GM18873 (cell line): ENCODE measurements around the gene RIBC2.
"Not testable (repeated sequence)": the region's sequence is repeated elsewhere in the genome, so short reads cannot be mapped to it uniquely, and the experiment has no call there.

Experiments used
- ATAC-seq: cut with Tn5 transposase; IDR thresholded peaks from one replicate; pipeline ENCODE4 v1.9.1; 2021; ENCODE audit warnings: mild to moderate bottlenecking, moderate library complexity, moderate number of reproducible peaks; ENCODE audit not compliant: unreplicated experiment, low FRiP score

The RIBC2 gene

GRCh38 chr22:45446216-45446615, 32.7 kb downstream of the RIBC2 start:
- ATAC-seq, result no peak

- ATAC-seq, result not testable (repeated sequence)
Observed at GRCh38 chr22:45447596-45447995, 34.1 kb downstream of the RIBC2 start.

DNA sequence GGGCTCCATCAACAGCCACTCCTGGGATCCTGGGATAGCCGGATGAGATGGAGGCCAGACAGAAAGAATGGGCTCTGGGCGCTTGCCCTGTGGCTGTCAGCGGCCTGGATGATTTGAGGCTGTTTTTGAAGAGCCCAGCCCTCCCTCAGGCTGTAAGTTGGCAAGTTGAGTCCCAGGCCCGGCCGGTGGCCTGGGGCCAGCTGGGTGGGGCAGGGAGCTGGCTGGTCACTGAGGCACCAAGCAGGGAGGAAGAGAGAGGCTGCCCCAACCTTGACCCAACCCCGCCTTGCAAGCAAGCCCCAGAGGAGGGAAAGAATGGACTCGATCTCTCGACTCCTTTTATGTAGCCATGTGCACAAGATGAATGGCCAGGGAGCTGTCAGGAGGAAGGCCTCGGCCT, 34.9 kb downstream of the RIBC2 start:
- no peak for ATAC-seq

DNA sequence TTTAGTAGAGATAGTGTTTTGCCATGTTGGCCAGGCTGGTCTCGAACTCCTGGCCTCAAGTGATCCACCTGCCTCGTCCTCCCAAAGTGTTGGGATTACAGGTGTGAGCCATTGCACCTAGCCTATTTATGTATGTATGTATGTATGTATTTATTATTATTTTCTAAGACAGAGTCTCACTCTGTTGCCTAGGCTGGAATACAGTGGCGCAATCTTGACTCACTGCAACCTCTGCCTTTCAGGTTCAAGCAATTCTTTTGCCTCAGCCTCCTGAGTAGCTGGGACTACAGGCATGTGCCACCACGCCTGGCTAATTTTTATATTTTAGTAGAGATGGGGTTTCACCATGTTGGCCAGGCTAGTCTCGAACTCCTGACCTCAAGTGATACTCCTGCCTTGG, 35.9 kb downstream of the RIBC2 start:
- not testable (repeated sequence) for ATAC-seq

DNA sequence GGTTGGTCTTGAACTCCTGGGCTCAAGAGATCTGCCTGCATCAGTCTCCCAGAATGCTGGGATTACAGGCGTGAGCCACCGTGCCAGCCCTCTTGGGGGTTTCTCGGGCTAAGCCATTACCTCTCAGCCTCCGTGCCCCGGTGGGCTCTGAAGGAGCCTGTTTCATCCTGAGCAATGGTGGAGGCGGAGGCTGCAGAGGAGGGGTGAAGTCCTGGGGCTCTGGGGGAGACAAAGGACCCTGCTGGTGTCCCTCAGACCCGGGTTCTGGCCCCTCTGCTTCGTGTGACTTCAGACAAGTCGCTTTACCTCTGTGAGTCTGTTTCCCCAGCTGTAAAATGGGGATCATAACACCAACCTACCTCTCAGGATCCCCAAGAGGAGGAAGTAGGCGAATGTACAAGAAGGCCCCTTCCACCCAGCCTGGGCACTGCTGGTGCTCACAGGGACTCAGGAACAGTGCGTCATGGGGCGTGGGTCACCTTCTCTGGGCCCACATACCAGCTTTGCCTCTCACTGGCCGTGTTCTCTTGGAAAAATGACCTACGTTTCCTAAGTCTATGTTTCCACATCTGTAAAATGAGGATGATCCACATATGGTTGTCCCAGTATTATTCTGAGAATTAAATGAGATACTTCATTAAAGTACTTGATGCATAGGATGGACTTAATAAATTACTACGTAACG, 36.8 kb downstream of the RIBC2 start:
- ATAC-seq, result no peak

DNA sequence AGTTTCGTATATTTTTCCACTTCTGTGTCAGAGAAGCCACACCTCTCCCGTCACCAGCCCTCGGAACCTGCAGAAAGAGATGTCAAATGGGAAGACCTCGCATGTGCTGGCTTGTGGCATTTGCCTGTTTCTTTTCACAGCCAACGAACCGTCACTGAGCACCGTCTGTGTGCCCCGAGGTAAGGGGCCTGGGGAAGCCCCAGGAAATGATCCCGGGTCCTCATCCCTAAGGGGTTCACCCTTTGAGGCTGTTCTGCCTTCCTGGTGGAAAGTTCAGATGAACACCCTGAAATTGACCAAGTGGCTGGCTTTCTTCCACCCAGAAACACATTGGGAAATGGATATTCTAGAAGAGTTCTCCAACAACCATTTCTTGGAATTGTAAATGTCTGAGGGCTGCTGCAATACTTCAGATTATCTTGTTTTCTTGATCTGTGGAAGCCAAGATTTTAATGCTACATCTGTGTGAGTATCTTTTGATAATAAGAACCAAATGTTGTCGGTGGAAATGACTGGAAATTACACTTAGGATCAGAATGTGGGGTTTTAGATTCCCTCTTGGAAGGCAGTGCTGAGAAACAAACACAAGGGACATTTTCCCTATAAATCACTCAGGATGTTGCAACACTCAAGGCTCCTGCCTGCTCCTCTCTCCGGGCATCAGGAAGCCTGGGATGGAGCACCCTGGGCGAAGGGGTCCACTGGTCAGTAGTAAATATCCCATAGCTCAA, 37.6 kb downstream of the RIBC2 start:
- ATAC-seq, result no peak

DNA sequence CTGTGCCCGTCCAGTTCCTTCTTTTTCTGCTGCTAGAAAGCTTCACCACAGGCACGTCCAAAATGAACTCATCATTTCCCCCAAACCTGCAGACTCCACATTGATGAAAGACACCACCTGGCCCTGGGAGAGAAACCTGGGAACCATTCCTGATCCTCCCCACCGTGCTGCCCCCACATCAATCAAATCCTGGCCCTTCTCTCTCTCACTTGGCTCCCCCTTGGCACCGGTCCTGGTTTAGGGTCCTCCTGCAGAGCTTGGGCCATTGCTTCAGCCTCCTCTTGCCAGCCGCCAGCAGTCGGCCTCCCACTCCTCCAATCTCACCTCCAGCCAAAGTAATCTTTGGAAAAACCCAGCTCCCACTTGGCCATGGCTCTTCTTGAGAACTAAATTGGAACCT, 38.5 kb downstream of the RIBC2 start:
- no peak for ATAC-seq

- ATAC-seq, result no peak
Observed at GRCh38 chr22:45452565-45453379, 39.3 kb downstream of the RIBC2 start.

- ATAC-seq, result no peak
Observed at GRCh38 chr22:45453764-45454163, 40.3 kb downstream of the RIBC2 start.

DNA sequence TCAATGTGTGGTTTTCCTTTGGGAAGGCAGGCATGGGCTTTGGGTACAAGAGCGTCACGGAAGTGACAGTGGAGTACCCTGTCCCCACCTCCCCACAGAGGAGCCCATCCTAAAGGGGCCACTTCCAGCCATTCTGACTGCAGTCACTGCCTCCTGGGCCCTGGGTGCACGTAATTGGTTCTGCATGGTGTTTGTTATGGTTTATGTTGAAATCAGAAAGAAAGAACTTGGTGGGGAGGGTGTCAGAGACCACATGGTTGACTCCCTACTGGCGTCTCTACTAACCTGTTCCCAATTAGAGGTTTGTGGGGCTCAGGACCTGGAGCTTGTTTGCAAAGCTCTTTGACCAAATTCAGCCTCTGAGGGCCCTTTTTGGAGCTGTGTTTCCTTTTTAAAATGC, 40.8 kb downstream of the RIBC2 start:
- no peak for ATAC-seq

DNA sequence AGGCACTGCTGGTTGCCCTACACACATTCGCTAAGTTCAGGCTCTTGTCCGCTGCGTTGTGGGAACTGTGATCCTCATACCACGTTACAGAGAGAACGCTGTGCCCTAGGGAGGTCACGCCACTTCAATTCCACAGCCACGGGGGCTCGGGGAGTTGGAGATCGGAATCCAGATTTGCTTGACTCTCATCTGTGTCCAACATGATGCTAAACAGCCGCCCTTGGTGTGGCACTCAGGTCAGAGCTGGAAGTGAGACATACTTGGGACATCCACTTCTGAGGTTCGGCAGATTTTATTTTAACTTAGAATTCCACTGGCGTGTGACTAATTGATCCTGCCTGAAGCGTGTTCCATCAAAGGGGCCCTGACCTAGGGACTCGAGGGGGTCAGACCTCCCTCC, 41.7 kb downstream of the RIBC2 start:
- ATAC-seq, result no peak

DNA sequence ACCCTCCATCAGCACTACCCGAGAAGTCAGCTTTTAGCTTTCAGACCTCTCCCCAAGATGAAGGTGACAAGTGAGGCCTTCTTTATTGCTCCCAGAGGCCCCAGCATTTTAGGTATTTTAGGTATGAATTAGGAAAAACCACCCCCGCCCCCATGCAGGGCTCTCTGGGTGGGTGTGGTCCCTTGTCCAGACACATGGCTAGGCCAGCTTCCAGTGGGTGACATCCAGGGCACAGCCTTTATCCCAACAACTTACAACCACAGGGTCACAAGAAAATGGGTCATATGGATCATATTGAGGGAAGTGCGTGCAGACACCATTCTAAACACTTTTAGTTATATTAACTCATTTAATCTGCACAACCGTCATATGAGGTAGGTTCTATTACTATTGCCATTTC, 42.1 kb downstream of the RIBC2 start:
- ATAC-seq, result no peak

- no peak for ATAC-seq
Observed at GRCh38 chr22:45456811-45457210, 43.3 kb downstream of the RIBC2 start.

GRCh38 chr22:45458532-45458931, 45.0 kb downstream of the RIBC2 start:
- no peak for ATAC-seq

GRCh38 chr22:45459235-45459634, 45.7 kb downstream of the RIBC2 start:
- no peak for ATAC-seq

- no peak for ATAC-seq
Observed at GRCh38 chr22:45460288-45461109, 47.0 kb downstream of the RIBC2 start.

DNA sequence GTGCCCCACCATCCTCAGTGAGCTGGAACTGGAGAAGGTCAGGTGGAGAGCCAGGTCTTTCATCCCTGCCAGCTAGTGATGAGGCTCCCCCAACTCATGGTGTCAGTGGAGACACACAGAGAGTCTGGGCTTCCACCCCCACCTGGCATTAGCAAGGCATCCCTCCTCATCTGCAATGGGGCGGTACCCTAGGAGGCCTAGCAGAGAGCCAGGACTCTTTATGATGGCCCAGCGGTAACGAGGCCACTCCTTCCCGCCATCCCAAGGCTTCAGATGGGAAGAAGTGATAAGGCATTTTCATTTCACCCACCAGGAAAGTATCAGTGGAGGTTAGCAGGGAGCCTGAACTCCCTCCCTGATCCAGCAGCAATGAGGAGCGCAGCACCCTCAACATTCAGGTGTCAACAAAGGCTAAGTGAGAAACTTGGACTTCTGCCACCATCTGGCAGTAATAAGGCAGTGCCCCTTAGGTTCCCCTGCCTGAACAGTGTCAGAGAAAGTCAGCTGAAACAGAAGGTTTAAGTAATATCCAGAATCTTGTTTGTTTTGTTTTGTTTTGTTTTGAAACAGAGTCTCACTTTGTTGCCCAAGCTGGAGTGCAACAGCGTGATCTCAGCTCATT, 48.7 kb downstream of the RIBC2 start:
- no peak for ATAC-seq

DNA sequence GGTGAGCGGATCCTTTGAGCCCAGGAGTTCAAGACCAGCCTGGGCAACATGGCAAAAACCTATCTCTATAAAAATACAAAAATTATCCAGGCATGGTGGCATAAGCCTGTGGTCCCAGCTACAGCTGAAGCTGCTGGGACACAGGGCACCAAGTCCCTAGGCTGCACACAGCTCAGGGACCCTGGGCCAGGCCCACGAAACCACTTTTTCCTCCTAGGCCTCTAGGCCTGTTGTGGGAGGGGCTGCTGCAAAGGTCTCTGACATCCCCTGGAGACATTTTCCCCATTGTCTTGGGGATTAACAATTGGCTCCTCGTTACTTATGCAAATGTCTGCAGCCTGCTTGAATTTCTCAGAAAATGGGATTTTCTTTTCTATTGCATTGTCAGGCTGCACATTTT, 50.2 kb downstream of the RIBC2 start:
- not testable (repeated sequence) for ATAC-seq

GRCh38 chr22:45465633-45466032, 52.1 kb downstream of the RIBC2 start:
- no peak for ATAC-seq

- ATAC-seq, result no peak
Observed at GRCh38 chr22:45468872-45469271, 55.4 kb downstream of the RIBC2 start.
